H1 (cell line): ENCODE data around the gene TBX6. TPM values are rescaled to one million over a fixed set of nuclear protein-coding genes. Genes with fewer than 3 reads are reported as not detected.

Experiments
- CHD7 ChIP-seq: fragments of 300-600 bp; sonication (generic); IDR thresholded peaks from 2 replicates; pipeline ENCODE4 v1.7.1; 2012; ENCODE audit warnings: low read length, moderate library complexity, mild to moderate bottlenecking, inconsistent platforms; ENCODE audit not compliant: insufficient replicate concordance
- HDAC6 ChIP-seq: IDR thresholded peaks from one replicate; pipeline ENCODE4 v1.7.1; 2012; ENCODE audit warnings: low read depth, mild to moderate bottlenecking, inconsistent platforms, low read length, moderate library complexity
- POU5F1 ChIP-seq: IDR thresholded peaks from 2 replicates; pipeline ENCODE4 v1.6.1; 2011; ENCODE audit warnings: low read depth, mild to moderate bottlenecking, low read length, moderate library complexity
- SAP30 ChIP-seq: fragments of 300-600 bp; sonication (generic); IDR thresholded peaks from 2 replicates; pipeline ENCODE4 v1.7.1; 2012; ENCODE audit warnings: low read length, moderate library complexity, mild to moderate bottlenecking, inconsistent platforms; ENCODE audit not compliant: insufficient read depth, insufficient replicate concordance
- polyA plus RNA-seq, 7 experiments: library from polyadenylated mRNA; depleted of rRNA in 3 of 7; stranded (reverse) in 5 of 7; unstranded in 2 of 7; fragments of >200 nt in 5 of 7; fragments of 200-250 nt in 2 of 7; gene quantifications; 1 replicate in 5 of 7; 2 replicates in 1 of 7; 4 replicates in 1 of 7; pipeline versions ENCODE4 v1.2.1 to v1.2.3, GENCODE V29; 2011 to 2013; ENCODE audit warnings: missing spikeins in 2 of 7, mixed read lengths in 2 of 7
- total RNA-seq: library from RNA; stranded (reverse); fragmentation: NEBNext Ultra II Directional; extraction: Animal tissue kit (Norgen Biotek cat#: 25700); gene quantifications from 2 replicates; pipeline ENCODE4 v1.2.1, GENCODE V29; 2021

TBX6 gene
- total and polyA plus RNA-seq, 2 of the 8 experiments (the other 6 are each of a cell fraction or from before 2014, with no cell fraction given) = 2.2 to 2.8 TPM

GRCh38 chr16:30088832-30089624, 2.7 kb downstream of the TBX6 start (continued):
- no peak for TF ChIP-seq POU5F1
- no peak for TF ChIP-seq SAP30
- TF ChIP-seq CHD7 = no peak
- TF ChIP-seq HDAC6 = no peak
- TF ChIP-seq, all 59 proteins: peak for 0
